BLaER1 (cell line): ENCODE measurements around the gene RBPMS2.

Source experiments
- H3K27ac ChIP-seq: shearing (Covaris generic); formaldehyde crosslinking; 2 replicates; pipeline ENCODE4 v1.8.1; 2022
- H3K27me3 ChIP-seq: shearing (Covaris generic); formaldehyde crosslinking; 2 replicates; pipeline ENCODE4 v1.8.1; 2022
- H3K36me3 ChIP-seq: shearing (Covaris generic); formaldehyde crosslinking; 2 replicates; pipeline ENCODE4 v1.8.1; 2022
- H3K4me1 ChIP-seq: shearing (Covaris generic); formaldehyde crosslinking; 2 replicates; pipeline ENCODE4 v1.8.1; 2022
- H3K4me2 ChIP-seq: shearing (Covaris generic); formaldehyde crosslinking; 2 replicates; pipeline ENCODE4 v1.8.1; 2022
- H3K4me3 ChIP-seq: shearing (Covaris generic); formaldehyde crosslinking; 2 replicates; pipeline ENCODE4 v1.8.1; 2022
- H3K9ac ChIP-seq: shearing (Covaris generic); formaldehyde crosslinking; 2 replicates; pipeline ENCODE4 v1.8.1; 2022
- H3K9me3 ChIP-seq: shearing (Covaris generic); formaldehyde crosslinking; 2 replicates; pipeline ENCODE4 v1.8.1; 2022
- H4K20me1 ChIP-seq: shearing (Covaris generic); formaldehyde crosslinking; 2 replicates; pipeline ENCODE4 v1.8.1; 2022
- Cebpa-rat ChIP-seq: shearing (Covaris generic); IDR thresholded peaks from 2 replicates; pipeline ENCODE4 v1.8.1; 2022

RBPMS2 gene

DNA sequence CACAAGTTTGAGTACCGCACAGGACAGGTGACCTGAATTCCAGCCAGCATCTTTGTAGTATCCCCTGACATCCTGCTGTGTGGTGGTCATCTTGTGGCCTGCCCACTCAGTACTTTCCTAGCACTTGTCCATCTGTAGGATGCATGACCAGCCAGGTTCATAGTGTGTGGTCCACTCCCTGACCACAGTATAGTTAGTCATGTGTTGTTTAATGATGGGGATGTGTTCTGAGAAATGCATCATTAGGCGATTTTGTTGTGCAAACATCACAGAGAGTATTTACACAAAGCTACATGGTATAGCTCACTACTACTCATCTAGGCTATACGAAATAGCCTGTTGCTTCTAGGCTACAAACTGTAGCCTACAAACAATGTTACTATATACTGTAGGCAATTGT, 16.9 kb upstream of the RBPMS2 start:
- H3K36me3 ChIP-seq = no peaks in the 10 kb centered on the region
- no peak overlapping the region for H3K9ac ChIP-seq
- no peaks in the 10 kb centered on the region for H4K20me1 ChIP-seq
- no peaks in the 10 kb centered on the region for H3K4me1 ChIP-seq
- TF ChIP-seq Cebpa-rat = no peak
- H3K4me2 ChIP-seq = no peak overlapping the region
- no peak overlapping the region for H3K4me3 ChIP-seq
- H3K27me3 ChIP-seq = no peaks in the 10 kb centered on the region
- no peak overlapping the region for H3K27ac ChIP-seq
- H3K9me3 ChIP-seq = no peaks in the 10 kb centered on the region

DNA sequence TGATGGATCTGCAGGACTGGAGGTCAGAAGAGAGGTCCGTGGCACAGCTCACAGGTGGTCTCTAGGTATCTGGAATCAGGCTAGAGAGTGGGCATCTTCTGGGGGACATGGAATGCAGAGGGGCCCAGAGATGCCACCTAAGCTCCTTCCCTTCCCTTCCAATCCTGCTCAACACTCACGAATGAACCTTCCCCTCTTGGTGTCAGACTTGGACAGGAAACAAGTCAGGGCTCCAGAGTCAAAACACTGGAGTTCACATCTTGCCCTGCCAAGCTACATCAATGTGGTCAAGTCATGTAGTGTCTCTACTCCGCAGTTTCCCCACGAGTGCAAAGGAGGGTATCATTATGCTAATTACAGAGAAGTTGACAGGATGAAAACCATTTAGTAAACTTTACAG, 16.0 kb upstream of the RBPMS2 start:
- no peak overlapping the region for H3K9ac ChIP-seq
- no peaks in the 10 kb centered on the region for H4K20me1 ChIP-seq
- H3K27me3 ChIP-seq = no peaks in the 10 kb centered on the region
- TF ChIP-seq Cebpa-rat = no peak
- no peaks in the 10 kb centered on the region for H3K36me3 ChIP-seq
- no peak overlapping the region for H3K4me2 ChIP-seq
- no peaks in the 10 kb centered on the region for H3K9me3 ChIP-seq
- H3K27ac ChIP-seq = no peak overlapping the region
- H3K4me1 ChIP-seq = no peaks in the 10 kb centered on the region
- H3K4me3 ChIP-seq = no peak overlapping the region

DNA sequence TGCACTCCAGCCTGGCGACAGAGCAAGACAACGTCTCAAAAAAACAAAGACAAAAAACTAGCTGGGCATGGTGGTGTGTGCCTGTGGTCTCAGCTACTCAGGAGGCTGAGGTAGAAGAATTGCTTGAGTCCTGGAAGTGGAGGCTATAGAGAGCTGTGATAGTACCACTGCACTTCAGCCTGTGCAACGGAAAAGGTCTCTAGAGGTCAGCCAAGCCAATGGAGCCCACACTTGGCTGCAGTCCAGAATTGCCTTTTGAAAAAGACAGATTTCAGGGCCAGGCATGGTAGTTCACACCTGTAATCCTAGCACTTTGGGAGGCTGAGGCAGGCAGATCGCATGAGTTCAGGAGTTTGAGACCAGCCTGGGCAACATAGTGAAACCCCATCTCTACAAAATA, 8.4 kb upstream of the RBPMS2 start:
- H3K27ac ChIP-seq = no peak overlapping the region
- H3K4me2 ChIP-seq = no peak overlapping the region
- H3K9me3 ChIP-seq = no peaks in the 10 kb centered on the region
- H3K27me3 ChIP-seq = no peaks in the 10 kb centered on the region
- TF ChIP-seq Cebpa-rat = no peak
- peaks cover 10% of the 10 kb centered on the region for H3K4me1 ChIP-seq
- H3K9ac ChIP-seq = no peak overlapping the region
- H3K4me3 ChIP-seq = no peak overlapping the region
- no peaks in the 10 kb centered on the region for H3K36me3 ChIP-seq
- H4K20me1 ChIP-seq = no peaks in the 10 kb centered on the region

DNA sequence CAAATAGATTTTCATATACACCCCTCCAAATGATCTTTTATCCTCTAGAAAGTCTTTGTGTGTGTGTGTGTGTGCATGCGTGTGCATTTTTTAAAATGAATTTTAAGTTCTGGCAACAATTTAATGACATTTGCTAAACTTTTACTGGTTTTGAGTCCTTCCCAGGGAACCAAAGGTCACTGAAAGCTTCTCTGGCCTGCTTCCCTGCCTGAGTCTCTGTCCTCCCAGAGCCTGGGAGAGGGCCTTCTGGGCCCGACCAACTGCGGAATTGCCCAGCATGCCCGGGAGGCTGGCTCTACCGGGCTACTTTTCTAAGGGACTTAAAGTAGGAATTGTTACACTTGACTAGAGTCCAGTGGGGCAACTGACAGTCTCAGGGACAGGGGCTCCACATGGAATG, 7.4 kb upstream of the RBPMS2 start:
- H3K4me2 ChIP-seq = peak overlapping the region; percentile 34; the same call in 1 of the 2 replicates
- peaks cover 10% of the 10 kb centered on the region for H3K4me1 ChIP-seq
- H4K20me1 ChIP-seq = no peaks in the 10 kb centered on the region
- H3K36me3 ChIP-seq = no peaks in the 10 kb centered on the region
- H3K27ac ChIP-seq = no peak overlapping the region
- no peak for TF ChIP-seq Cebpa-rat
- H3K9ac ChIP-seq = no peak overlapping the region
- H3K9me3 ChIP-seq = no peaks in the 10 kb centered on the region
- H3K27me3 ChIP-seq = peaks cover 4% of the 10 kb centered on the region
- H3K4me3 ChIP-seq = no peak overlapping the region

DNA sequence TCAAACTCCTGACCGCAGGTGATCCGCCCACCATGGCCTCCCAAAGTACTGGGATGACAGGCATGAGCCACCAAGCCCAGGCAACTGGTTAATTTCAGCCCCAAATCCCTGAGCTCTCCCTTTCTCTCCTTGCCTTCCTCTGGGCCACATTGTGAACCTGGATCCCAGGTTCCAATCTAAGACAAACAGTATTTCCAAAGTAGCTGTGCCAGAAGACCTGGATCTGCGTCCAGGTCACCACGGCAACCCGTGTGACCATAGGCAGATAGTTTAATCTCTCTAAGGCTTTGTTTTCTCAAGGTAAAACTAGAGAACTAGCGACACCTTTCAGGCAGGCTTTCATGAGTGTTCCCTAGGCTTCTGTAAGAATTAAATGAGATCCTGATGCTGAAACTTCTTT, 5.9 kb upstream of the RBPMS2 start:
- H3K4me3 ChIP-seq = no peak overlapping the region
- no peak for TF ChIP-seq Cebpa-rat
- H3K27me3 ChIP-seq = peaks cover 19% of the 10 kb centered on the region
- no peak overlapping the region for H3K4me2 ChIP-seq
- no peaks in the 10 kb centered on the region for H3K36me3 ChIP-seq
- H4K20me1 ChIP-seq = no peaks in the 10 kb centered on the region
- peaks cover 13% of the 10 kb centered on the region for H3K4me1 ChIP-seq
- no peak overlapping the region for H3K9ac ChIP-seq
- no peak overlapping the region for H3K27ac ChIP-seq
- H3K9me3 ChIP-seq = no peaks in the 10 kb centered on the region

DNA sequence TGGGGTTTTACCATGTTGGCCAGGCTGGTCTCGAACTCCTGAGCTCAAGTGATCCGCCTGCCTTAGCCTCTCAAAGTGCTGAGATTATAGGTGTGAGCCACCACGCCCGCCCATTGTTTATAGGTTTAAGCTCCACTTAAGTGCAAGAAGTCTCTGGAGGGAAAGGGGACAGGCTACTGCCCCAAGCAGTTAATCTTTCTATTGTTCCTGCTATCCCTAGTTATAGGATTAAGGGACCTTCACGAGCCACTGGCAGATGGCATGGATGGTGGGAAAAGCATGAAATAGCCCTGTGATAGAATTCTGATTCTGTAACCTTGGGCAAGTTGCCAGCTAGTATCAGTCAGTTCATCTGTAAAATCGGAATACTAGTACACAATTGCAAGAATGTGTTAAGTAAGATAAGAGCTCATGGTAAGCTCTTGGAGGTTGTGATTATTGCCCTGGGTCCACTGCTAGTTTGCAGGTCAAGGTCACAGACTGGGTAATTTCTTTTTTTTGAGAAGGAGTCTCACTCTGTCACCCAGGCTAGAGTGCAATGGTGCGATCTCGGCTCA, 5.3 kb upstream of the RBPMS2 start:
- H3K36me3 ChIP-seq = no peaks in the 10 kb centered on the region
- peaks cover 25% of the 10 kb centered on the region for H3K27me3 ChIP-seq
- H3K4me2 ChIP-seq = no peak overlapping the region
- H3K4me3 ChIP-seq = no peak overlapping the region
- H4K20me1 ChIP-seq = no peaks in the 10 kb centered on the region
- no peak for TF ChIP-seq Cebpa-rat
- peaks cover 19% of the 10 kb centered on the region for H3K4me1 ChIP-seq
- no peaks in the 10 kb centered on the region for H3K9me3 ChIP-seq
- no peak overlapping the region for H3K27ac ChIP-seq
- no peak overlapping the region for H3K9ac ChIP-seq

DNA sequence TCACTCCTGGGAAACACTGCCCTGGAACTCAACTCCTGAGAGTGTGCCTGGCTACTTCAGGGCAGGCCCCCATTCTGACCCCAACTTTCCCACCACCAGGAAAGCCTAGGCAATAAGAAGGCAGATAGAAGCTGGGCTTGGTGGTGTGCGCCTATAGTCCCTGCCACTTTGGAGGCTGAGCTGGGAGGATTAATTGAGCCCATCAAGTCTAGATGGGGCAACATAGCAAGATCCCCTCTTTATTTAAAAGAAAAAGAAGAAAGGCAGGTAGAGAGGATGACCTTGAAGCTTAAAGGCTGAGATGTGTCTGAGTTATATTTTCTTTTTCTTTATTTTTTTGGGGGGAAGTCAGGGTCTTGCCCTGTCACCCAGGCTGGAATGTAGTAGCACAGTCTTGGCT, 4.2 kb upstream of the RBPMS2 start:
- Histone ChIP-seq H3K27ac (no peak overlapping the region), H4K20me1 (peaks cover 5% of the 10 kb centered on the region; the same call in 1 of the 2 replicates), H3K9me3 (no peaks in the 10 kb centered on the region), H3K4me1 (peaks cover 23% of the 10 kb centered on the region), H3K36me3 (no peaks in the 10 kb centered on the region), H3K27me3 (peaks cover 35% of the 10 kb centered on the region), H3K9ac (no peak overlapping the region), H3K4me3 (no peak overlapping the region), H3K4me2 (no peak overlapping the region)
- no peak for TF ChIP-seq Cebpa-rat

DNA sequence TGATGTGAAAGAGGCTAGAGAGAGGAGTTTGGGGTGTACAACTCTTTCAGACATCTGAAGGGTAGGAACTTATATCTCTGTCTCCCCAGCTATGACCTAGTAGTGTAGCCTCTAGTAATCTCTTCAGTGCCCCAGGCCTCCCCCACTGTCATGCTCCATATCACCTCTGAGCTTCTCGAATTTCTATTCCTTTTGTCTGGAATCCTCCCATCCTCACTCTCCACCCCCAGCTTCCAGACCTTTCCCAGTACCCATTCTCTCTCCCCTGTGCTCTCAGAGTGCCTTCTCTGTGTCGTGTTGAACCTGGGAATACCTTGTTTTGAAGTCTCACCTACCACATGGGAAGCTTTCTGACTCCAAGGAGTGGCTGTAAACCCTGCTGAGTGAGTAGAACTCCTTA, 3.6 kb upstream of the RBPMS2 start:
- H3K27ac ChIP-seq = no peak overlapping the region
- no peak overlapping the region for H3K9ac ChIP-seq
- no peaks in the 10 kb centered on the region for H3K9me3 ChIP-seq
- peaks cover 41% of the 10 kb centered on the region for H3K27me3 ChIP-seq
- TF ChIP-seq Cebpa-rat = no peak
- no peak overlapping the region for H3K4me3 ChIP-seq
- no peak overlapping the region for H3K4me2 ChIP-seq
- no peaks in the 10 kb centered on the region for H3K36me3 ChIP-seq
- H4K20me1 ChIP-seq = peaks cover 11% of the 10 kb centered on the region
- peaks cover 26% of the 10 kb centered on the region for H3K4me1 ChIP-seq

DNA sequence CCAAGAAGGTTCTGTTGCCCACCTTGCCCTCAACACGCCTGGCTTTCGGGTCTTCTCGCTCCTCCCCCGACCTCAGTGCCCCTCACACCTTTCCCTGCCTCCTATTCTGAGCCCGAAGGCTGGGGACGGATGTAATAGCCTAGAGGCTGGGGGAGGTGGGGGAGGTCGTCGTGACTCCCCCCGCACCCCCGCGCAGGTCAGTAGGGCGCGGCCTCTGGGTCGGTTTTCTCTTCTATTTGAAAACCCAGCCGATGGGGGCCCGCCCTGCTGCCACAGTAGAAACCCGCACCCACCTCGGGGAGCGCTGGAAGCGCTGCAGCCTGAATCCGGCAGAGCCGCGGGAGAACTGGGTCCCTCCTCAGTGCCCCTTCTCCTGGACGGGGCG, 1.0 kb upstream of the RBPMS2 start:
- Histone ChIP-seq H3K4me2 (peak overlapping the region; percentile 89), H3K4me3 (peak overlapping the region; percentile 75), H3K9ac (no peak overlapping the region), H3K36me3 (no peaks in the 10 kb centered on the region), H3K27ac (no peak overlapping the region), H3K4me1 (peaks cover 16% of the 10 kb centered on the region), H3K27me3 (peaks cover 61% of the 10 kb centered on the region), H3K9me3 (no peaks in the 10 kb centered on the region), H4K20me1 (peaks cover 13% of the 10 kb centered on the region)
- TF ChIP-seq Cebpa-rat = no peak

DNA sequence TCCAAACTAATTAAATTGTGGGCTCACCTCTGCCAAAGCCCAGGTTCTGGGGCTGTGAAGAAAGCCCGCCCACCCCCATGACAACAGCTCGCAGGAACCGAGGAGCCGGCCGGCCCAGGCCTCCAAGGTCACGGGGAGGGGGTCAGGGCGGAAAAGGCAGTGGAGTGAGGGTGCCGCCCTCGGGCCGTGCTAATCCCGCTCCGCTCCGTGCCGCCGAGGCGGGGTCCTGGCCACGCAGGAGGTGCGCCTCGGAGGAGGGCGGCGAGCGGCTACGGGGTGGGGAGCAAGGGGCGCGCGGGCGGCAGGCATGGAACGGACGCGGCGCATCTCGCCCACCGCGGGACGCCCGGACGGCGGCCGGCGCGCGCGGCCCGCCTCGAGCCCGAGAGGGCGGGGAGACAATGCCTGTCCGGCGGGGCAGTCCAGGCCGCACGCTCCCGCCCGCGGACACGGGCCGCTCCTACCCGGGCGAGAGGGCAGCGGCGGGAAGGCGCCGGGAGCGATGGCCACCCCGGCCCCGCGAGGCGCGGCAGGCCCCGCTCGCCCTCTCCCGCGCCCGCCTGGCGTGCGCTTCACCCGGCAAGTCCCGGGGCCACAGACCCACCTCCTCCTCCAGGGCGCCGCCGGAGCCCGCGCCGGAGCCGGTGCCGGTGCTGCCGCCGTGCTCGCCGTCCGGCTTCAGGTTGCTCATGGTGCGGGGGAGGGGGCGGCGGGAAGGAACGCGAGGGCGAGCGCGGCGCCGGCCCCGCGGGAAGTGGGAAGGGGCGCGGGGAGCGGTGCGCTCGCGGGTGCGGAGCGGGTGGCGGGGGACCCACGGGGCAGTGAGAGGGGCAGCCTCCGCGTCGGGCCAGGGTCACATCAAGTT, 528 bp downstream of the RBPMS2 start:
- no peaks in the 10 kb centered on the region for H3K9me3 ChIP-seq
- H3K36me3 ChIP-seq = no peaks in the 10 kb centered on the region
- peaks cover 13% of the 10 kb centered on the region for H4K20me1 ChIP-seq
- no peak for TF ChIP-seq Cebpa-rat
- H3K9ac ChIP-seq = no peak overlapping the region
- no peak overlapping the region for H3K27ac ChIP-seq
- H3K4me3 ChIP-seq = peak overlapping the region; percentile 75
- peaks cover 24% of the 10 kb centered on the region for H3K4me1 ChIP-seq
- H3K27me3 ChIP-seq = peaks cover 61% of the 10 kb centered on the region
- H3K4me2 ChIP-seq = peak overlapping the region; percentile 94
